Osteocyte (in vitro differentiated cells): ENCODE results near the gene KIAA1755. TPM values are rescaled to one million over a fixed set of nuclear protein-coding genes. Genes with fewer than 3 reads are reported as not detected.

Experiments used
- DNase-seq: peaks from one replicate; pipeline ENCODE4 v3.0.0; 2021; ENCODE audit warnings: mixed read lengths; ENCODE audit not compliant: unreplicated experiment; ENCODE audit errors: extremely low spot score
- H3K27ac Mint-ChIP-seq: one replicate; pipeline ENCODE4 v1.8.0; 2021; ENCODE audit warnings: mild to moderate bottlenecking, mixed read lengths; ENCODE audit not compliant: unreplicated experiment
- H3K27me3 Mint-ChIP-seq: one replicate; pipeline ENCODE4 v1.8.0; 2021; ENCODE audit warnings: mixed read lengths; ENCODE audit not compliant: unreplicated experiment
- H3K36me3 Mint-ChIP-seq: one replicate; pipeline ENCODE4 v1.8.0; 2021; ENCODE audit warnings: mixed read lengths; ENCODE audit not compliant: unreplicated experiment
- H3K4me1 Mint-ChIP-seq: one replicate; pipeline ENCODE4 v1.8.0; 2021; ENCODE audit warnings: mixed read lengths; ENCODE audit not compliant: unreplicated experiment
- H3K4me3 Mint-ChIP-seq: one replicate; pipeline ENCODE4 v1.8.0; 2021; ENCODE audit warnings: mild to moderate bottlenecking, moderate library complexity, mixed read lengths; ENCODE audit not compliant: unreplicated experiment
- H3K9me3 Mint-ChIP-seq: one replicate; pipeline ENCODE4 v1.8.0; 2021; ENCODE audit warnings: mixed read lengths; ENCODE audit not compliant: unreplicated experiment
- CTCF ChIP-seq: fragments of 200-600 bp; sonication (generic); IDR thresholded peaks from 2 replicates; pipeline ENCODE4 v1.5.0; 2021; ENCODE audit warnings: antibody characterized with exemption, mild to moderate bottlenecking, moderate library complexity
- total RNA-seq: library from RNA; stranded (reverse); gene quantifications from 2 replicates; pipeline ENCODE4 v1.2.1, GENCODE V29; 2021

The KIAA1755 gene
- total RNA-seq, 1 donor from 2014 or later, result 50.2 TPM

- peaks cover 5% of the 10 kb centered on the region for H3K9me3 Mint-ChIP-seq
- H3K4me1 Mint-ChIP-seq, result peaks cover 5% of the 10 kb centered on the region
- no peaks in the 10 kb centered on the region for H3K27me3 Mint-ChIP-seq
- H3K4me3 Mint-ChIP-seq, result no peak overlapping the region
- no peaks in the 10 kb centered on the region for H3K36me3 Mint-ChIP-seq
- H3K27ac Mint-ChIP-seq, result no peak overlapping the region
- TF ChIP-seq CTCF, result no peak
- no peak for DNase-seq
Observed at GRCh38 chr20:38190936-38191371, 69.6 kb downstream of the KIAA1755 start.

GRCh38 chr20:38190166-38190565, 70.4 kb downstream of the KIAA1755 start:
- Mint-ChIP-seq H3K4me1 (peaks cover 4% of the 10 kb centered on the region), H3K9me3 (peaks cover 5% of the 10 kb centered on the region), H3K27me3 (no peaks in the 10 kb centered on the region), H3K36me3 (no peaks in the 10 kb centered on the region), H3K27ac (no peak overlapping the region), H3K4me3 (no peak overlapping the region)
- no peak for TF ChIP-seq CTCF
- no peak for DNase-seq

- no peak for TF ChIP-seq CTCF
- Mint-ChIP-seq H3K36me3 (no peaks in the 10 kb centered on the region), H3K4me3 (no peak overlapping the region), H3K27ac (no peak overlapping the region), H3K4me1 (peaks cover 4% of the 10 kb centered on the region), H3K9me3 (no peaks in the 10 kb centered on the region), H3K27me3 (no peaks in the 10 kb centered on the region)
- no peak for DNase-seq
Observed at GRCh38 chr20:38187517-38187916, 73.0 kb downstream of the KIAA1755 start.

- Mint-ChIP-seq H3K9me3 (no peaks in the 10 kb centered on the region), H3K27me3 (no peaks in the 10 kb centered on the region), H3K36me3 (no peaks in the 10 kb centered on the region), H3K27ac (no peak overlapping the region), H3K4me3 (no peak overlapping the region), H3K4me1 (peaks cover 9% of the 10 kb centered on the region)
- DNase-seq, result no peak
- TF ChIP-seq CTCF, result no peak
Observed at GRCh38 chr20:38186788-38187221, 73.7 kb downstream of the KIAA1755 start.

GRCh38 chr20:38184101-38184500, 76.4 kb downstream of the KIAA1755 start:
- no peaks in the 10 kb centered on the region for H3K27me3 Mint-ChIP-seq
- TF ChIP-seq CTCF, result no peak
- no peak for DNase-seq
- no peaks in the 10 kb centered on the region for H3K36me3 Mint-ChIP-seq
- H3K4me3 Mint-ChIP-seq, result no peak overlapping the region
- no peak overlapping the region for H3K27ac Mint-ChIP-seq
- peaks cover 28% of the 10 kb centered on the region for H3K4me1 Mint-ChIP-seq
- no peaks in the 10 kb centered on the region for H3K9me3 Mint-ChIP-seq
